A673 (cell line): Measurements from ENCODE around the gene NTNG2.

ENCODE experiments used
- CTCF ChIP-seq: fragments of 300-800, 200-600 bp; sonication (generic); conservative IDR thresholded peaks from 2 replicates; pipeline ENCODE4 v1.5.1; 2017; ENCODE audit warnings: low read depth, mild to moderate bottlenecking, antibody characterized with exemption, low read length, moderate library complexity, mixed read lengths
- EZH2 ChIP-seq: fragments of 200-600 bp; sonication (generic); IDR thresholded peaks from 2 replicates; pipeline ENCODE4 v1.6.1; 2017; ENCODE audit warnings: borderline replicate concordance, low read depth, mild to moderate bottlenecking, mixed read lengths, antibody characterized with exemption, low read length; ENCODE audit not compliant: poor library complexity, severe bottlenecking

DNA sequence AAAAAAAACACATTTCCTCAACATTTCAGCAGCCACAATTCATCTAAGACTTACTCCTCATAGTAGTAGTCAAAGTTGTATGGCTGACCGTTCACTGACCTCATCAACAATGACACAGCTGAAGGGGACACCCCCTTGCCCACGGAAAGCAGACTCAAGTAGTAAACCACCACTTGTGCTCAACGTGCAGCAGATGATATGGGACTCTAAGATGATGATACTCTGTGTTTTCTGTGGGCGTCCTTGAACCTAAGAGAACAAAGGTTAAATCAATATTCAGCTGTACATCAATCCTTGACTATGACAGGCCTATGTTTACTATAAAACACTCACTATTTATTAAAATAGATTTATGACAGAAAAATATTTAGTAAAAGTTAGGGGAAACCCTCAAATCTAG is 121.3 kb downstream of the NTNG2 start:
- TF ChIP-seq CTCF, result no peak
- no peak for TF ChIP-seq EZH2
